Testis (tissue), 2 donors: ENCODE results near the gene B3GALNT2.
"Not testable (repeated sequence)": the region's sequence is repeated elsewhere in the genome, so short reads cannot be mapped to it uniquely, and the experiment has no call there.

Experiments
- CTCF ChIP-seq, 3 experiments: fragments of 450-650 bp in 2 of 3; fragments of 200-600 bp in 1 of 3; sonication (generic) in 1 of 3; IDR thresholded peaks; one replicate each; pipeline ENCODE4 v1.5.1; 2016 to 2019; ENCODE audit warnings: antibody characterized with exemption in 3 of 3, mild to moderate bottlenecking in 2 of 3, moderate library complexity in 1 of 3
- POLR2A ChIP-seq: fragments of 450-650 bp; IDR thresholded peaks from one replicate; pipeline ENCODE4 v1.6.1; 2017; ENCODE audit warnings: antibody characterized with exemption, mild to moderate bottlenecking, moderate library complexity

- not testable (repeated sequence) for TF ChIP-seq CTCF (IDR thresholded peaks at IDR 0.05); POLR2A
Measured at GRCh38 chr1:235546369-235547155, 42.3 kb upstream of the B3GALNT2 start.
